Cortex of kidney (tissue), 1 donor: ENCODE data around the gene RSU1.
"Not testable (repeated sequence)": the region's sequence is repeated elsewhere in the genome, so short reads cannot be mapped to it uniquely, and the experiment has no call there.

Experiments
- DNase-seq: peaks from one replicate; lab custom pipeline; 2025; lab: John Stamatoyannopoulos, UW

RSU1 gene

DNA sequence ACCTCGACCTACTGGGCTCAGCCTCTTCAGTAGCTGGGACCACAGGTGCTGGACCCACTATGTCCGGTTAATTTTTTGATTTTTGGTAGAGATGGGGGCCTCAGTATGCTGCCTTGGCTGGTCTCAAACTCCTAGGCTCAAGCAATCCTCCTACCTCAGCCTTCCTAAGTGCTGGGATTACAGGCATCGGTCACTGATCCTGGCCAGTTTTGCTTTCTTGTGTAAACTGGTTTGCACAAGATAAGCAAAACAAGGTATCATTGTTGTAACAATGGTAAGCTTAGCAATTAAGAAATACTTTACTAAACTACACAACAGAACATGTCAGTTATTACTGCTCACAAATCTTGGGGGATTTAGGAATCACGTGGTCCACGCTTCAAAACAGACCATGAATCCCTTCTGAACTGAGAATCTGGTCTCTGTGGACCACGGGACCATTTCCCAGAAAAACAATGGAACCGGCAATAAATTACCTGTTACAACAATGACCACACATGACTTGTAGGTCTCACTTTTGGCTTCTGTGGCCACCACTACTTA lies 36.8 kb downstream of the RSU1 start:
- no peak for DNase-seq

DNA sequence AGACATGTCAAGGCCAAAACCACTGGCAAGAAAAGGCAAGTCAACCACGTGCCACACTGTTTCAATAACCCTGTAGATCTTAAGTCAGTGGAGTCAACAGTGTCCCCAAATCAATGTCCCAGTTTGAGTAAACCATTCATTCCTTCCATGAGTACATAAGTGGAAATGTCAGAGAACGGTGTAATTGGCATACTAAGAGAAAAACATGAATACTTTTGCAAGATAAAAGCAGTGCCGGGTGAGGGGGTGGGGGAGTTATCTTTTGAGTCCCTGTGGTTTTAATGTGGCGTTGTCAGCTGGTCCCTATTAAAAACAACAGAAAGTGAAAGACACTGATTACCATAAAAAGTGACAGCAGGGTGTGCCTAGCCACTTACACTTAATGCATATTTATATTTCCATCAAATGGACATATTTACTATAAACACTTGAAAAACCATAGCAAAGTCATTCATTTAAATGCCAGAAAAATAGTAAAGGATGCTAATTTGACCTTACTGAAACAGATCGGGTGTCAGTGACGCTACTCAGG lies 37.8 kb downstream of the RSU1 start:
- DNase-seq: no peak

DNA sequence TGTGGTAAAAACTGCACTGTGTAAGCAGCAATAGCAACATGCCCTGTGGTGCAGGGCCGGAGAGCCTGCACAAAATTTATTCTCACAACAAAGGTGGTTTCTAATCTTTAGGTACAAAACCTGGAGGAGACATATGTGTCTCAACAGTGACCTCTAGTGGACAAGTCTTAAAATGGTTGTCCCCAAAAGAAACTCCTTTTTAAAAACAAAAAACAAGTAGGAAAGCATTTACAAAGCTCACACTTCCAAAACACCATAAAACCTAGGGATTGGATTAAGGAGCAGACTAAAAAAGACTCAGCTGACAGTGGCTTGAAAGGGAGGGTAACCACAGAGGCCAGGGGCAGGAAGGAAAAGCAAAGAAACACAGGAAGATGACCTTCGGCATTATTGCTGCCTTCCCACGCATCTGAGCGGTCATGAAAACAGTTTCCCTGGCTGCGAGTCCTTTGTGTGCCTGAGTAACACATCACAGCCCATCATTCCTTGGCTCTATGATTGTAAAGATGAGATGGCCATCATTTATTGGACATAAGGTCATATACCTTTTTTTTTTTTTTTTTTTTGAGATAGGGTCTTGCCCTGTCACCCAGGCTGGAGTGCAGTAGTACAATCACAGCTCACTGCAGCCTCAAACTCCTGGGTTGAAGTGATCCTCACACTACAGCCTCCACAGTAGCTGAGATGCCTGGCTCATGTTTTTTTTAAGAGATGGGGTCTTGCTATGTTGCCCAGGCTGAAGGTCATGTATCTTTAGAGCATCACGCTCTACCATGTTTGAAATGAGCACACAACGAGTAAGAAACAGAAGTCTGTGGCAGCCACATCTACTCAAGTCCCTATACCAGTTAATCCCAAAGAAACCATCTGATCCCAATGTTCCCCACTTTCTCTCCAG lies 39.5 kb downstream of the RSU1 start:
- DNase-seq: no peak

DNA sequence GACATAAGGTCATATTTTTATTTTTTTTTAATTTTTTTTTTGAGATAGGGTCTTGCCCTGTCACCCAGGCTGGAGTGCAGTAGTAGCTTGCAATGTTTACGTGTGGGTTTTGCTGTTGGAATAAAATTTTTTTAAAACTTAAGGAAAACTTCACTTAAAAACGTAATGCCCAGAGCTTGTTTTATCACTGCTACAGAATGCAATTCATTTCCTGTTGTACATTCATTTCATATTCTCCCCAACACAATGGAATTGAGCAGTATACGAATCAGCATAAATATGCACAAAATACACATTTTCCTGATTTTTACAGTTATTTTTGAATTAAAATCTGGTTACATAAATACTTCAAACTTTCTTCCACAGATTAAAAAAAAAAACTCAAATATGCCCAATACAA lies 40.3 kb downstream of the RSU1 start:
- DNase-seq: no peak

DNA sequence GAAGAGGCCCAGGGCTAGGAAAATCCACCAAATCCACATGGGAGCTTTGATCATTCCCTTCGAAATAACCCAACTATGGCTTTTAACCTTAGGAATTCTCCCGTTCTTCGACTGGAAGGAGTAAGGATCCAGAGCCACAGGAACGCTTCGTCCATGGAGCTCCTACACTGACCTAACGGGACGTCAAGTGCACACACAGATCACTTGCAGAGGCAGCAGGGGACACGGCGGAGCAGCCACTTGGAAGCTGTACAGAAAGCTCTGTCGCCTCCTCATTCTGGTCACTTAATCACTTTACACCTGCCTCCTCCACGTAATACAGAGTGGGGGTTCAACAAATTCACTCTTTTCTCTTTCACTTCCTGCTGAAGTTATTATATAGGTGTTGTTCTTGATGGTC lies 43.9 kb downstream of the RSU1 start:
- DNase-seq: no peak

DNA sequence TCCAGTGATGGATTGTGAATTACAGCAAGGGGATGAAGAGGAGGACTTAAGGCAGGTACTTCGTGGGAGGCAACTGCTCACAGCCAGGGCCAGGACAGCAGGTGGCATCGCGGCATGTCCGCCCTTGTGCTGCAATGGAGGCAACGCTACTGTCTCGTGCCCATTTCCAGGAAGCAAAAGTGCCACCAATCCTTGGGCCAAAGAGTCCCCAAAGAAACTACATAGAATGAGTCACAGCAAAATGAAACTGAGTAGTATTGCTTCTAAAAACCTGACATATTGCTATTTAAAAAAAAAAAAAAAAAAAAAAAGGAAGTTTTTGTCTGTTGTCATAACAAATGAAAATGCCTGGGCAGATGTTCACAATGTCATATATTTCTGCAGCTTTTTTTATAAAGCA lies 46.6 kb downstream of the RSU1 start:
- no peak for DNase-seq

DNA sequence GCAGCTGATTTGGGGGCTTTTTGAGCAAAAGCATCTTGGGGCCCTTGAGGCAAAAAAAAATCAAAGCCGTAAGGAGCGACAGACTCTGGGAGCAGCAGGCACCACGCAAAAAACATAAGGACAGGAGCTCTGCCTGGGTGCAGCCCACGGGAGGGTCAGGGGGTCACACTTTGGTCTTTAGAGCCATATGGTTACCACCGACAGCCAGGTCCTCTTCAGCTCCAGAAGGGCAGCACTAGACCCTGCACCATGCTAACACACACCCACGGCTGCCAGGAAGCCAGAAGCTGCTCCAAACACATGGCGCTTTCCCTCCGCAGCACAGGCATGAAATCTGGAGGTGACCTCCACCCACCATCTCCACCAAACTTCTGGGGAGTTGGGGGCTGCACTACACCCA lies 47.1 kb downstream of the RSU1 start:
- no peak for DNase-seq

DNA sequence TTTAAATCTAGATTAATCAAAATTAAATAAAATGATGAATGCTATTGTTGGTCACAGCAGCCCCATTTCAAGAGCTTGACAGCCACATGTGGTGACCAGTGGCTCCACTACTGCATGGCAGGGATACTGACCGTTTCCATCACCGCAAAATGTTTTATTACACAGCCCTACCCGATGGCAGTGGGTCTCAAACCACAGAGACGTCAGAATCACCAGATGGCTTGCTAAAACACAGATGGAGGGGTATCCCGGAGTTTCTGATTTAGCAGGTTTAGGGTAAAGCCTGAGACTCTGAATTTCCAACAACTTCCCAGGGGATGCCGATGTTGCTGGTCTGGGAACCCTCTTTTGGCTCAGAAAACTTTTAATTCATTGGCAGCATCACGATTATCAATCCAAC lies 47.9 kb downstream of the RSU1 start:
- no peak for DNase-seq

DNA sequence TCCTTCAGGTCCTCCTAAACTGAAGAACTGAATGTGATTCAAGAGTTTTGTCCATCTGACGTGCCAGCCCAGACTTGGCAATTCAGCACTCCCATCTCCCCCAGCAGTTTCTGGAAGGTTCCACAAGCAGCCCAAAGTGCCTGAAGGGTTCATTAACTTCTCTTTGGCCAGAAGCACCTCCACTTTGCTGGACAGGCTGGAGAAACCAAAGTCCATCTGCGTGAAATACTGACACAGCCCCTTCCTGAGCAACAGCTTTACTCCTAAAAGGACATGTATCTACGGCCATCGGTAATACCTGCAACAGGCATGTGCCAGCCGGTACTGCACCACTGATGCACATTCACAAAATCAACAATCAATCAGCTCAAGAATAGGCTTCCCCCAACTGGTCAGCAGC lies 48.5 kb downstream of the RSU1 start:
- DNase-seq: no peak

DNA sequence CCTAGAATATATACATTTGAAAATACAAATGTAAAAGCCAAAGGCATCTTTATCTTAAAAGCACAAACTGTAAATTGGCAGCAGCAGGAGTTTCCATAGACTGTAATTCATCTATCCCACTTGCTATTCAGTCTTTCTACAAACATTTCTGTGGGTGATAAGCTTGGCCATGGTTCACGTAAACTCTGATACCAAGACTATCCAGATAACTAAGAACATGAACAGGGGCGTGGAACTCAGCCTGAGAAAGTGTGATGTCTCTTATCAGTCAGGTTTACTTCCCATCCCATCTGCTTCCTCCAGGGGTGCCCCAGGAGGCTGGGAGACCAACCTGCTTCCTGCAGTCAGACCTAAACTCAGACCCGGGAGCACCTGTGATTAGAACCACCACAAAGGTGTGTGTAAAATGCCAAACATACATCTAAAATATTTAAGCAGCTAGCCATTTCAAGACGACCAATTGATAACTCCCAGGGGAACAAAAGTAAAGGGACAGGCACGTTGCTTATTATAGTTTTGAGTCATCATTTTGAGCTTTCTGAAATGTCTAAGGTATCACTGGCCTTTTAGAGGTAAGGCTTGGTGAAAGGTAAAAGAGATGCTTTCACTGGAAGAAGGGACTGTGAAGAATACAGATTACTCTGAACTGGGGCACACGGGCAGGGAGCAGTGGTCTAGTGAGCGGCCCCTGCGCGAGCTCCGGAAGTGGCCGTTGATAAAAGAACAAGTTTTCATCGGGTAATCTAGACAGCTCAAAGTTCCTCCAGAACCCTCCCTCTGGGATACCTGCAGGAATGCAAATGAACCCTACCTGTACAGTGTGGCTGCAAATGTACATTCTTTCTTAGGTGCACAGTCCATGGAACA lies 51.5 kb downstream of the RSU1 start:
- no peak for DNase-seq

DNA sequence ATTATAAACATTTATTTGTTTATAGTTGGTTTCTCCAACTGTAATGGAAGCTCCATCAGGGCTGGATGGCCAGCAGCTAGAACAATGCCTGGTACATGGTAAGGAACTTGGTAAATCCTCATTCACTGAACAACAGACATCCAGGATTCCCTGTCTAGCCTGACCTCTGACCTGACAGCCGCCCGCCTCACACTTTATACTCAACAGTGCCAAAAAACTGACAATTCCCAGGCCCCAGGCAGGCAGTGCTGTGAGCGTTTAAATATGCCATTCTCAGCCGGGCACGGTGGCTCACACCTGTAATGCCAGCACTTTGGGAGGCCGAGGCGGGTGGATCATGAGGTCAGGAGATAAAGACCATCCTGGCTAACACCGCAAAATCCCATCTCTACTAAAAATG lies 55.9 kb downstream of the RSU1 start:
- DNase-seq: no peak

DNA sequence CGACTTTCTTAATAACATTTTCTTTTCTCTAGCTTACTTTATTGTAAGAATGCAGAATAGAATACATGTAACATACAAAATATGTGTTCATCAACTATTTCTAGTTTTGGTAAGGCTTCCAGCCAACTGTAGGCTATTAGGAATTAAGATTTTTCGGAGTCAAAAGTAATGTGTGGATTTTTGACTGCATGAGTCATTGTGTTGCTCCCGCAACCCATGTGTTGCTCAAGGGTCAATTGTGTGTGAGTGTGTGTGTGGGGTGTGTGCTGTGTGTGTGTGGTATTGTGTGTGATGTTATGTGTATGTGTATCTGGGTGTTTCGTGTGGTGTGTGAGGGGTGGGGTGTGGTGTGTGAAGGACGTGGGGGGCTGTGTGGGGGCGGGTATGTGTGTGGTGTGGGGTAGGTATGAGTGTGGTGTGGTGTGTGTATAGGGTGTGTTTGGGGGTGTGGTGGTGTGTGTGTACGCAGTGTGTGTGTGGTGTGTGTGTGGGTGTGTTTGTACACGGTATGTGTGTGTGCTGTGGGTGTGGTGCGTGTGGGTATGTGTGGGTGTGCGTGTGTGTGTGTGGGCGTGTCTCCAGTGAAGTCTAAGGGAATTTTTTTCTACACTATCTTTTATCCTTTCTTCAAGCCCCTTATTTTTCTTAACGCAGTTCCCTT lies 60.5 kb downstream of the RSU1 start:
- no peak for DNase-seq

DNA sequence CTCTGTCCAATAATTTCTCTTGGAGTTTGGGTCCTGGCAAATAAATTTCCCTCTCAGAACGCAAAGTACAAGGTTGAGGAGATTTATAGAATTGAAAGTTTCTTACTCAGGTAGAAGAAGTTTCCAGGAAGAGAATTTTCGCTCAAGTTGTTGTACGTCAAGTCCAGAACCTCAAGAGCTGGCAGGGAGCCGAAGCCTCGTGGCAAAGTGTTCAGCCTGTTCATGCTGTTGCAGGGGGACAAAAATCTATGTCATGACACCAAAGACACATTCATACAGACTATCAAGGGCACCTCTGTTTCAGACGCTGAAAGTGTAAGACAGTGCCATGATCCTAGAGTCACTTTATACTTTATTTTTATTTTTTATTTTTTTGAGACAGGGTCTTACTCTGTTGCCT lies 62.5 kb downstream of the RSU1 start:
- no peak for DNase-seq

DNA sequence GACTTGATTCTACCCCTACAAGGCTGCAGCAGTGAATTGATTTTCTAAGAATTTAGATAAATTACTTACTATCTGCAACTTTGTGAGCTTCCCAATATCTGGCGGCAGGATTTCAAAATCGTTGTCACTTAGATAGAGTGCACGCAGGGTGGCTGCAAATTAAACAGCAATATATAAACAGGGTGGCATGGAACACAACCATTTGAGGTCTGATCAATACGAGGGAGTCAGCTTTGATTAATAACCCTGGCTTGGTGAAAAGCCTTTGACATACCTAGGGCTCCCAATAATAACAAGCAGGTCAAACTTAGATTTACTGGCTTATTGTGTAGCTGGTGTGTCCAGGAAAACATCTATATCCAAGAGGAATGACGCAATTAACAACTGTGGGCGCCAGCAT lies 64.4 kb downstream of the RSU1 start:
- not testable (repeated sequence) for DNase-seq

DNA sequence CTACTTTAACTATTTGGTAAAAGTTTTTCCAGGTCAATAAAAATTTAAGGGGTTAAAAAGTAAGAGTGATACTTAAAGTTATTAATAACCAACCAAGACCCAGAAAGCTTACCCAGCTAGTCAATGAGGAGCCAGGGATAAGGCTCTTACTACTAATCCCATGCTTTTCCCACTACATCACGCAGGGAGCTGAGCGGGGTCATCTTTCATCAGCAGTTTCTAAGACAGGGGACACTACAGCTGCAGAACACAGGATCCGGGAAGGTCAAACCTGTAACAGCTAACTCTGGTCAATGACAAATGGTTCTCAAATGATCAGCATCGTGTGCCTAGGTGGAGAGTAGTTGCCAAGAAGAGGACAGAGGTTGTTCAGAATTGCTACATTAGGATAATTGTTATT lies 65.1 kb downstream of the RSU1 start:
- DNase-seq: no peak

DNA sequence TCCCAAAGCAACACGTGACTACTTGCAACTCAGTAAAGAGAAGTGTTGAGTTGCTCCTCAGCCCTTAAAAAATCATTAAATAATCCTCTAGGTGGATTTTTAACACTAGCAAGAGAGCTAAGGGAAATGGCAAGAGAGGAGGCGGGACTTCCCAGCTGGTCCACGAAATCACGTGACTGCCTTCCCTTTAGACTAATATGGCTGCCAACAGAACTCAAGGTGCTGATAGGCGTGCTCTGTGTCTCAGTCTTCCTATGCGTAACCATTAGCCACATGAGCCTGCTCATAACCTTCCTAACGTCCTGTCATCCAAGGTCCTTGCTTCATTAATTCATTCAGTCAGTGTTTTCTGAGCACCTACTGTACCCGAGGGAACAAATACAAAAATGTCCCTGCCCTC lies 66.0 kb downstream of the RSU1 start:
- DNase-seq: no peak

DNA sequence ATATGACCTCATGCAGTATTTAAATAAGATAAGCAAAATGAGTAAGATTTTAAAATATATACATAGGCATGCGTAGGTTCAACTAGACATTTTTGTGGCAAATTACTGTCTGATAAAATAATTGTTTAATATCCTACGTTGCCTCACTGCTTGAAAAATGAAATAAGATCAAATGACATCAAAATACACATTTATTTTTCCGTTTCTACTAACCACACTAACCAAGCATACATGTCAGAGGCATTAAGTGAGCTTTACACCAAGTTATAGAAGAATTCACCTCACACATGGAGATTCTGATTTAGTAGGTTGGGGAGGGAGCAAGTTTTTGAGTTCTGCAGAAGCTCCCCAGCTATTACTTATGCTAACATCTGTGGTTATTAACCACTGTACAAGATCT lies 66.8 kb downstream of the RSU1 start:
- no peak for DNase-seq

DNA sequence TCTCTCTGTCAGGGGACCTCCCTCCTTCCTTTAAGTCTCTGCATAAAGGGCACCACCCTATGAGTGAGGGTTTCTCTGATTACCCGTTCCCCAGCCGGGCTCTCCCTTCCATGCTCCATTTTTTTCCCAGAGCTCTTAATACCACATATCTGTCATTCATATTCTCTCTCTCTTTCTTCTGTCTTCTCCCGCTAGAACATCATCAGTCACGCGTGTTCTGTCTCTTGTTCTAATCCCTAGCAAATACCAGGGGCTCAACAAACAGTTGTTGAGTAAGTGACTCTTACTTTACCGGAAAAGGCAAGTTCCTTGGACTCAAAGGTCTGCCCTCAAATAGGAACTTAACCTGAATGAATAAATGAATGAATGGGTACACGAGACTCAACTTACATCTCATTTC lies 68.5 kb downstream of the RSU1 start:
- no peak for DNase-seq

DNA sequence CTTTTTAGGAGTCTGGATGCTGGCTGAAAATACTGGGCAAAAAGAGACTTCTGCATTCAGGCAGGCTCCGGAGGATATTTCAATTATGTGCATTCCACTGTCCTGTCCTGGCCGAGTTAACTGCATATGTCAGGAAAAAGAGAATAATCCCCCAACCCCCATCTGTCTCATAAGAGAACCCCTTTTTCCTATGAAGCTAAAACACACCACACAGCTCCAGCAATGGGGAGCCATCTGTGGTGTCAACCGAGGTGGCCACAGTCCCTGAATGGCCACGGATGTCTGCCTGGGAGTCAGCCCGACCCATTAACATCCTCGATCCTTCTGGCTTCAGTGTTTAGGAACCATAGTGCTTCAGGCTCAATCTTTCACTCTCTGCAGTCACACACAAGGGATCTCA lies 70.4 kb downstream of the RSU1 start:
- no peak for DNase-seq

DNA sequence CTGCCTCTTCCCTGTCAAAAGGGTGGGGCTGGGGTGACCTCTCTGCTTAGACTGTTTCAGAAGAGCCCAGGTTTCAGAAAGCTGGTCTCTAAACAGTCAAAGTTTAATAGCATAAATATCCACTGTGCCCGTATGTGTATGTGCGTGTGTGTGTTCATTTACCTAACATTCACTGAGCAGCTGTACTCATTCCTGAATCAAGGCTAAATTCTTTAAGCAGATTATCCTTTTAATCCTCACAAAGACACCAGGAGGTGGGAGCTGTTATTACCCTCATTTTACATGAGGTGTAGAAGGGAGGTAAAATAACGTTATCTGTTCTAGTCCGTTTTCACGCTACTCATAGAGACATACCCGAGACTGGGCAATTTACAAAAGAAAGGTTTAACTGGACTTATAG lies 72.2 kb downstream of the RSU1 start:
- DNase-seq: no peak

DNA sequence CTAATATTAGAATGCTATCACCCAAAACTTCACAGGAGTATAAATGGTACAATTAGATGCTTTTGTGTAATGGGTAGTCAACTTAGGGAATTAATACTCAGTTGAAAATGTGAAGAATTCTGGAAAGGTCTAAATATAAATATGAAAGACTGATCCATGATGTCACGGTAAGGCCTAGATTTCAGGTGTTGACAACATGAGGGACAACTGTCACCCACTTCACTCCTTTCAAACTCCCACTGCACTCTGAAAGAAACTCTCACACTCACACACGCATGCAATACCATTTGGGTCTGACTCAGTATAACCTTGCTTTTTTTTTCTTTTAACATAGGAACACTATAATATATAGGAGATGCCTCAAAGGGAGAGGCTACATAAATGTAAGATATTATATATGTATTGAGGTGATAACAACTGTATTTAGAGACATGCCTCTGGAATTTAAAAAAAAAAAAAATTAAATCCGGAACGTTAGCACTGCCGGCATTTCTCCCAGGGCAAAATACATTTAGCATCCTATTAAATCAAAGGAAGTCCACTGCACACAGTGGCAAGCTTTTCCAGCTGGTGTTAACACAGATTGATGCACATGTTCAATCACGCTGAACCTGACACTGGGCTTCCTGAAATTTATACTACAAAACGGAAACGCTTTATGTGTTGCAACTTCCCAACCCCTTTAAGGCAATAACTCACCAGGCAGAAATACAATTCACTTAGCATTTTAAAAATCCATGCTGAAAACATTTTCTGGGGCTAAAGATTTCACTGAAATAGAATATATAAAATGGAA lies 74.9 kb downstream of the RSU1 start:
- no peak for DNase-seq
